ENCODE data around the gene STXBP5.

STXBP5 gene

DNA sequence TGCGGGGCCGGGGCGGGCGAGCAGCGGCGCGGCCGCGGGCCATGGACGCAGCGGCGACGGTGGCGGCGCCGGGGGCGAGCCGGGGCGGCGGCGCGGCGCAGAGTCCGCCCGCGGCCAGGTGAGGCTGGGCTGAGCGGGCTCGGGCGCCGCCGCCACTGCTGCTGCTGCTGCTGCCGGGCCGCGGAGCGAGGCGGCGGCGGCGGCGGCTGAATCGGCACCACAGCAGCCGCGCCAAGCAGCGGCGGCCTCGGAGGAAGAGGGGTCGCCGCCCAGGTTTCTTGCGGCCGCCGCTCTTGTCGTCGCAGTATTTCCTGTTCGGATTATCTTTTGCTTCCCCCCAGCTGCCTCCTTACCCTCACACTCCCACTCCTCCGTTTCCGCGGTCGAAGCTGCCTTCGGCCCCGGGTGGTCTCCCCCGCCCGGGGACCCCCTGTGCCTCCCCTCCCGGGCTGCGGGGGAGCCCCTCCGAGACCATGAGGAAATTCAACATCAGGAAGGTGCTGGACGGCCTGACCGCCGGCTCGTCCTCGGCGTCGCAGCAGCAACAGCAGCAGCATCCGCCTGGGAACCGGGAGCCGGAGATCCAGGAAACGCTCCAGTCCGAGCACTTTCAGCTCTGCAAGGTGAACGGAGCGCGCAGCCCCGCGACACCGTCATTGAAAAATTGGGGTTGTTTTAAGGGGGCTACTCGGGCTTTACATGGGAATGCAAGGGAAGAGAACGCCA lies at the start of gene STXBP5:
STXBP5 (plus strand) TSS at position 358 of the 726 bp plus-strand sequence; CDS start at position 474, 116 bp downstream.
- DNase-seq, result peak; percentile 42

DNA sequence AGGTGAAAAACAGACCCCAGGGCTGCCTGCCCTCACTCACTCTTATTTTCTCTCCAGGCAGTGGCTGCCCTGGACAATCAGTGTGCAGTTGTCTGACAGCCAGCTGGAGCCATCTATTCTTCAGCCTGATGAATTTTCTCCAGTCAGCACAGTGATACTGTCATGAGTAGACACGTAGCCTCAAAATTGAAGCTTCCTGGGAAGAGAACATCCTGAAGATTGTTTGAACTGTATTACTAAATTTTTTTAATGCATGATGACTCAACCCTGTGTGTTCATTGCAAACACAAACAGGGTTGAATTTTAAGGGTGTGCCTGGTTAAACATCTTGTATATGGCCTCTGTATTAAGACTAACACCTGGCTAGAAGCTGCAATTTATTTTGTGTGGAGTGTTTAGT lies 49.8 kb upstream of the STXBP5 start:
- no peak for DNase-seq

DNA sequence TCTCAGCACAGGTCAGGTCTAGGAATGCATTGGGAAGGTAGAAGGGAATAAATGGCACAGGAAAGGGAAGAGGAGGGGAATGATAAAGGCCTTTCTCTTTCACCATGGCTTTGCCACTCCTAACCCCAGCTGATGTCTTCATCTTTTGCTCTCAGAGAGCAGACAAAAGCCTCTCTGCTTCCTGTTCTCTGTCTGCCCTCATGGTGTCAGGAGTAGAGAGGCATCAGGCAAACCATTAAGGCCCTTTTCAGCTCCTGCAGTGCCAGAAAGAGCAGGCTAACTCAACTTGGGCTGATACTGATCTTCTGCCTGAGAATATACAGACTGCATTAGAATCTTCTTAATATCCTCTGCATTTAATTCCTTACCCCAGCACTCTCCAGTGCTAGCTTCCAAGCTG lies 48.0 kb upstream of the STXBP5 start:
- DNase-seq, result no peak

DNA sequence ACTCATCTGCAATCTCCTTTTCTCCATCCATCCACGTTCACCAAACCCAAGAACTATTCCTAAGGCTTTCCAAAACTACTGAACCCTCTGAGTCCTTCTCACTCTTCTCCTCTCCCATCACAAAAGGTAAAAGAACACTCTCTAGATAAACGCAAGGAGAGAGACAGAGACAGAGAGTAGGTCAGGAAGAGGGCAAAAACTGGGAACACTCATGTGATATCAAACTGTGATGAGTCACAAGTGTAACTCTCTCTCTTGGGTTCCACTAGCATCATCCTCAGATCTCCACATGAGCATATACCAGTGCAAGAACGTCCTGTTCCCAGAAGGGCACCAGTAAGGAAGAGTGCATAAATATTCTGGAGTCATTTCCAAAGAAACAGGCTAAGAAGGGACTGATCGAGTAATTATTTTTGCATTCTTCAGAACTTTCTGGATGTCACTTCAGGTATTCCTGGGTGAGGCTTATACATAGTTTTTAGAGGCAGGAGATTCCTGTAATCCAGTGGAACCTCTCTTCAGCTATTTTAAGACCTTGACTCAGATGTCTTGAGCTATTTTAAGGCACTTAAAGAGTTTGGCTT lies 47.3 kb upstream of the STXBP5 start:
- DNase-seq, result no peak

DNA sequence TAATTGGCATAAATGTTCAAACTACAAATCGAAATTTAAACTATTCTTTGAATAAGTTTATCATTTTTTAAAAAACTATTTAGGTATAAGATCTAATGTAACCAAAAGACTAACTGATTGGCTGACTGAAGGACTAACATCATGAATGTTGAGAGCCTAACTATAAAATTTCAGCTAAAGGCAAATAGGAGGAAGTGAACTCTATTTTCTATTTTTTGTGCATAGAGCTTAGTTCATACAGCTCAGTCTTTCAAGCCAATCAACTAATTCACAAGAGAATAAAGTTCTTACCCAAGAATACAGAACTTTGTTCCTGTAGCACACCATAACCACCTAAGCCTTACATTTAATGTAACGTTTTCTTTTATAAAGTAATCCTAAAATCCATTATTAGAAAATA lies 46.3 kb upstream of the STXBP5 start:
- no peak for DNase-seq

- peak; percentile 33 for DNase-seq
Observed at GRCh38 chr6:147158881-147159280, 45.3 kb upstream of the STXBP5 start.

- peak; percentile 38 for DNase-seq
Observed at GRCh38 chr6:147159536-147160374, 44.5 kb upstream of the STXBP5 start.

DNA sequence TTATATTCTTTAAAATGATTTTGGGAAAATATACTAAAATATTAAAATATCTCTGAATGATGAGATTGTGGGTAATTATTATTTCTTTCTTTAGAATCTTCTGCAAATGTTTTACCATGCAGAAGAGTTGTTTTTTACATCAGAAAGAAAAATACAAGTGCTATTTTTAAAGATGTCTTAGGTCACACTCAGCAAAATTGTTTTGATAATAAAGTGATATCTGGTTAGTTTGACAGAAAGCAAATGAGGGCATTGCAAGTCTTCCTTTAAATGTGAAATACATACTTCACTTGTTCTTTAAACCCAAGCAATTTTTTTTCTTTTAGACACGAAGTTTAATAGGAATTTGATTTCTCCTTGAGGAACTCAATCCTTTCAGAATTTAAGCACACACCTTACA lies 43.6 kb upstream of the STXBP5 start:
- no peak for DNase-seq

DNA sequence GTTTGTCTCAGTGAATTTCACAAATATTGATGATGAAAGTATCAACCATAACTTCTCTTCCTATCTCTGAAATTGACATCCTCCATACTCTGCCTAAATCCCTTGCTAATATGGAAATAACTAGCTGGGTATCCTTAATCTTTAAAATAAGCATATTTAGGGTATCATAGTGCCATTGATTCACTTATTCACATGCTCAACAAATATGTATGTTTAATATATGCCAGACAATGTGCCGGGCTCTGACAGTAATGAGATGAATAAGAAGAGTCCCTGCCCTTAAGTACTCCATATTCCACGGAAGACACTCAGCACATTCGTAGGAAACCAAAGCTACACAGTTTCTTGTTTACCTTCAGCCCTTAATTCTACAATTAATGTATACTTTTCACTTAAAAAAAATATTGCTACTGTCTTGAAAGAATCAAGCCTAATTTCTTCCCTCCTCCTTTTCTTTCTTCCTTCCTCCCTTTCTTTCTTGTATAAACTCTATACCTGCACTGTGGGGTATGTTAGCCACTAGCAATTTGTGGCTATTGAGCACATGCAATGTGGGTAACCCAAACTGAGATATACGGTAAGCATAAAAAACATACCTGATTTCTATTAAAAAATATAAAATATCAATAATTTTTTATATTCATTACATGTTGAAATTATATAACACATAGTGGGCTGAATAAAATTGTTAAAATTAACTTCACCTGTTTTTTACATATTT lies 42.8 kb upstream of the STXBP5 start:
- peak; percentile 12 for DNase-seq

- DNase-seq, result peak; percentile 94
Observed at GRCh38 chr6:147161974-147162495, 42.2 kb upstream of the STXBP5 start.

- no peak for DNase-seq
Observed at GRCh38 chr6:147164761-147165160, 39.5 kb upstream of the STXBP5 start.

DNA sequence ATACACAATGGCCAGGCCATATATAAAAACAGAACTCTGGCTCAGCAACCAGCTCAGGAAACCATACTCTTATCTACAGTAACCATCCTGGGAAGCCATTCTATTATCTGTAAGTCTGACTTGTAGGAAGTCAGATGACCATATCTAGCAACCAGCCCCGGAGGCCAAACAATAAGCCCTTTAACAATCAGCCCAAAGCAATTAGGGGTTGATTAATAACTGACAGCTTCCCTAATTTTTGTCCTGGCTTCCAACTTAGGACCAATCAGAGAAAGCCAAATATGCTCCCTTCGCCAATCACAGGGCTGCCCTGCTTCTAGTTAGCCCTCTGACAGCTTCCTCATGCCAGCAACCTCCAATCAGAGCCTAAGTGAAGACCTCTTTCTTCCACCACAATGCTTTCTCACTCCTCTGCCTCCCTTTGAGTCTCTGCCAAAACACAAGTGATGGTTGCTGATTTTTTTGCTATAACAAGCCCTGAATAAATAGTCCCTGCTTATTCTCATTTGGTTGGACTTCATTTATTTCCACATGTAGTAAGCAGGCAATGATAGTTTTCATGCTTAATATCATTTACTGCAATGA lies 37.8 kb upstream of the STXBP5 start:
- peak; percentile 94 for DNase-seq

- no peak for DNase-seq
Observed at GRCh38 chr6:147166992-147167391, 37.2 kb upstream of the STXBP5 start.

GRCh38 chr6:147167576-147168461 lies 36.4 kb upstream of the STXBP5 start:
- no peak for DNase-seq

- DNase-seq, result no peak
Observed at GRCh38 chr6:147169529-147169928, 34.7 kb upstream of the STXBP5 start.

- no peak for DNase-seq
Observed at GRCh38 chr6:147170269-147170668, 33.9 kb upstream of the STXBP5 start.

DNA sequence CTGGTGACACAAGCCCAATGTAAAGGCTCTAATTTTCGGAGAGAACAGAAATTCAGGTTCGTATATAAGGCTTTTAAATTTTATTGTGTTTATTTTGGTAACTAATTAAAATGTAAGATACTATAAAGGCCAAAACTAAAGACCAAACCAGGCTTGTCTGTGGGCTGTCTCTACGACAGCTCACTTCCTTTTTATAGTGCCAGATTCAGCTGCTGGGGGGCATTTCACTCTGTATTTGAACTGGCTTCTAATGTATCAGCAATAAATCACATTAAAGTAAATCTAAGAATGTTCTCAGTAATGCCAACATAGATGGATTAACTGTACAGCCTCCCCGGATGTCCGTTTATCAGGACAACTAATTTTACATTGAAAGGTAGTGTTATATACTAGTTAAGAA lies 31.1 kb upstream of the STXBP5 start:
- DNase-seq, result no peak

- DNase-seq, result no peak
Observed at GRCh38 chr6:147173675-147174308, 30.4 kb upstream of the STXBP5 start.

- no peak for DNase-seq
Observed at GRCh38 chr6:147176795-147177194, 27.4 kb upstream of the STXBP5 start.

DNA sequence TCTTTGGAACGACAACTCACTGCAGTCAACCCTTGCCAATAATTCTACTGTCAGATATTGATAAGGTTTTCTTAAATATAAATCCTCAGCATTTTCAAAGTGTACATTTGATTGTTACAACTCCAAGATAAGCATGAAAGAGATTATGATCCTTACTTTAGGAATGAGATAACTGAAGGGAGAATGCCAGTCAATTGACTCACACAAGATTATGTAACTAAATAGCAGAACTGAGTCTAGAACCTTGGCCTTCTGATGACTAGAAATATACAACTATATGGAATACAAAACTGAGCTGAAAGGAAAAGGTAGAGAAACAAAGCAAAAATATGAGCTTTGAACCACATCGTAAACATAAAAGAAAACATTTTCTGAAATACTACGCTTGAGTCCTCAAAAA lies 26.9 kb upstream of the STXBP5 start:
- DNase-seq, result no peak

GRCh38 chr6:147178355-147178754 lies 25.9 kb upstream of the STXBP5 start:
- no peak for DNase-seq

All from hematopoietic multipotent progenitor cell treated with erythropoietin and hydrocortisone succinate and interleukin-3 and kit ligand, for 8 days (in vitro differentiated cells).